GM19468 (cell line): Measurements from ENCODE around the gene MYCL.
A peak's percentile ranks its signal among the peaks of the same experiment; 100 is the strongest.

Experiments used
- ATAC-seq: cut with Tn5 transposase; IDR thresholded peaks from one replicate; pipeline ENCODE4 v1.9.1; 2021; ENCODE audit warnings: mild to moderate bottlenecking, moderate library complexity, moderate number of reproducible peaks; ENCODE audit not compliant: unreplicated experiment; ENCODE audit errors: extremely low read depth

The MYCL gene

GRCh38 chr1:39857126-39857878 is 44.4 kb downstream of the MYCL start:
- no peak for ATAC-seq

GRCh38 chr1:39854738-39855137 is 47.0 kb downstream of the MYCL start:
- ATAC-seq, result no peak

GRCh38 chr1:39854314-39854713 is 47.4 kb downstream of the MYCL start:
- ATAC-seq, result no peak

GRCh38 chr1:39852876-39853275 is 48.8 kb downstream of the MYCL start:
- ATAC-seq, result no peak

DNA sequence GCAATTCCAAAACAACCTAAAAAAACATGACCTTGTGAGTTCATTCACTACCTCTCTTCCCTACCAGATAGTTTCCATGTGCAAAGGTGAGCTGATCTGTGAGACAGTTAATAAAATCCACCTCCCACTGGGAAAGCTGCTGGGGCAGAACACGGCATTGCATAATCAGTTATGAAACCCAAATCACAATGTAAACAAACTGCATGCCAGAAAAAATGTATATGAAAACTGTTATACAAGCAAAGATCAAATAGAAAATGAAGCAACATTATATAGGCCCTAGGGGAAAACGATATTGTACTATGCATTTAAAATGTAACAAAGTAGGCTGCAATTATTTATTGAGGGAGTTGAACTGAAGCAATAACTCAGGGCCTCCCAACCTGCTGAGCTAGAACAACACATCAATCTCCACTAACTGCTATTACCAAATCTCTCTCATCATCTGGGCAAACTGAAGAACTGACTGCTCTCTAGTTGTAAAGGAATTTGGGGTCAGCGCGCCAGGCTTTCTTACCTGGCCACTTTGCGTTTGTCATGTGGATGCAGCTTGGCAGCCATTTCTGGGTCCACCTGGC is 49.4 kb downstream of the MYCL start:
- ATAC-seq, result no peak

- ATAC-seq, result no peak
Observed at GRCh38 chr1:39850606-39851216, 51.0 kb downstream of the MYCL start.

DNA sequence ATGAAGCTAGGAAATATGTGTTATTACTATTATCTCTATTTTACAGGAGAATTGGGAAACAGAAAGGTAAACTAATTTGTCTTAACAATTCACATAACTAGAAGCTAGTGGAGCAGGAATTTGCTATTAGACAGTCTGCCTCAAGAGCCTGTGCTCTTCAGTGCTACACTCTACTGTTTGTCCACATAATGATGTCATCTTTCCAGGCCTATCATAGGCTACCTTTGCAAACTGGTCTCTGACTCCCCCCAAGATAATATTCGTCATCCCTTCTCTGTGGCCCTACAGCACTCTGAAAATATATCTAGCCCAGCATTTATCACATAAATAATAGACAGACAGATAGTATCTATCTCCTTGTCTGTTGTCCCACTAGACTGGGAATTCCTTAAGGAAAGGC is 52.5 kb downstream of the MYCL start:
- no peak for ATAC-seq

- ATAC-seq, result no peak
Observed at GRCh38 chr1:39847940-39848339, 53.8 kb downstream of the MYCL start.

DNA sequence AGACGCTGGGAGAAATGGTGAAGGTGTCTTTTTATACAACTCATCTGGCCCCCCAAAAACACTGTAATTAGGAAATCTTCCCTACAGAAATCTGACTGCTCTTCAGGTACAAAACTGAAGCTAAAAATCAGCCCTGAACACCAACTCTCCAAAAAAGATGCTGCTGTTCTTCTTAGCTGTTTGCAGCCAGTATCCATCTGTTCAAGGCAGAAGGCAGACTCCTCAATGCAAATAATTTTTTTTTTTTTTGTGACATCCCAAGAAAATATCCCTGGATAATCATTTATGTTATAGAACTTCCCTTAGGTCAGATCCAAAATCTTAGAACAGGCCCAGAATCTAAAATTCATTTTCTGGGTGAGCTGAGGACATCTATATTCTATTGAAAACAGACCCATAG is 54.9 kb downstream of the MYCL start:
- ATAC-seq, result no peak

DNA sequence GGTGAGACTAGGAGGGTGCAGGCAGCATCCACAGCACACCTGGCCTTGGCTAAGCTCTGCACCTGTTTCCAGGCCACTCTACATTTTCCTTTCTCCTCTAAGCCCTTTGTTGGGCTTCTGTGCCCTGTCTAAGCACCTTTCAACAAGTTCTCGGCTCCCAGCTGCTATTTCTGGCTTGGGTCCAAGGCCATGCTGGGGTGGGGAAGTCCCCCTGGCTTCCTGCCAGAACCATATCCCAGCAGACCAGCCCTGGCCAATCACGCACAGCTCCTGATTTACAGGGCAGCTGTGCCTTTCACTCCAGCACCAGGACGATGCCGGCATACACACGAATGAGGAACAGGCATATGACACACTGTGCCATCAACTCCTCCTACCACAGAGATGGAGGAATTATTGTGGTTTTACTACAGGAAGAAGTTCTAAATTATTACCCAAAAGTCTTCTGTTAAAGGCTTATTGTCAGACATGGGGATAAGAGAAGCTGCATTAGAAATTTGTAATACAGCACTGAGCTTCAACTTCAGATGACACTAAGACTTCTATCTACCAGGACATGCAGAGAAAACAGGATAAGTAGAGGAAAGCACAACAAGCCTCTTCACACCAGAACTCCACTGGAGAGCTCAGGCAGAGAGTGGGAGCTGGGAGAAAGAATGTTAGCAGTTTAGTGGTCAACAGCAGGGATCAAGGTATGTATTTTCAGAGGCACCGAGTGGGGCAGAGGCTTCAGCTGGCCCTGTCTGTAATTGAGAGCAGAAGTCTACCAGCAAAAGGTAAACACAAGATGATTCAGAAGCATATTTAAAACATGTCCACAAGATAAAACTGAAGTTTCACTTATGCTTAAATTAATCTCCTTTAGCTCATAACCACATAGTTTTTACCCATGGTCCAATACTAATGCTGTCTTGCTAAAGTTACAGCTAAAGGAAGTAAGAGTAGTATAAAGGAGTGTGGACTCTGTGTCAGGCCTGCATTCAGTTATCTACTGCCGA is 55.8 kb downstream of the MYCL start:
- ATAC-seq, result peak; percentile 34
